H1 (cell line): ENCODE results near the gene FARS2. TPM values are rescaled to one million over a fixed set of nuclear protein-coding genes. Genes with fewer than 3 reads are reported as not detected.

Experiments used
- ATF2 ChIP-seq: IDR thresholded peaks from 2 replicates; pipeline ENCODE4 v1.6.1; 2012; ENCODE audit warnings: low read length, inconsistent platforms
- POLR2A ChIP-seq, 2 experiments: IDR thresholded peaks; 1 replicate in 1 of 2; 2 replicates in 1 of 2; pipeline ENCODE4 v1.6.1; 2011; ENCODE audit warnings: low read depth in 2 of 2, low read length in 2 of 2, mild to moderate bottlenecking in 2 of 2; ENCODE audit errors: control extremely low read depth in 1 of 2
- POU5F1 ChIP-seq: IDR thresholded peaks from 2 replicates; pipeline ENCODE4 v1.6.1; 2011; ENCODE audit warnings: low read depth, mild to moderate bottlenecking, low read length, moderate library complexity
- polyA plus RNA-seq, 7 experiments: library from polyadenylated mRNA; depleted of rRNA in 3 of 7; stranded (reverse) in 5 of 7; unstranded in 2 of 7; fragments of >200 nt in 5 of 7; fragments of 200-250 nt in 2 of 7; gene quantifications; 1 replicate in 5 of 7; 2 replicates in 1 of 7; 4 replicates in 1 of 7; pipeline versions ENCODE4 v1.2.1 to v1.2.3, GENCODE V29; 2011 to 2013; ENCODE audit warnings: missing spikeins in 2 of 7, mixed read lengths in 2 of 7
- total RNA-seq: library from RNA; stranded (reverse); fragmentation: NEBNext Ultra II Directional; extraction: Animal tissue kit (Norgen Biotek cat#: 25700); gene quantifications from 2 replicates; pipeline ENCODE4 v1.2.1, GENCODE V29; 2021

Gene FARS2
- total and polyA plus RNA-seq, 2 of the 8 experiments (the other 6 are each of a cell fraction or from before 2014, with no cell fraction given), result 11.7 to 14.4 TPM

DNA sequence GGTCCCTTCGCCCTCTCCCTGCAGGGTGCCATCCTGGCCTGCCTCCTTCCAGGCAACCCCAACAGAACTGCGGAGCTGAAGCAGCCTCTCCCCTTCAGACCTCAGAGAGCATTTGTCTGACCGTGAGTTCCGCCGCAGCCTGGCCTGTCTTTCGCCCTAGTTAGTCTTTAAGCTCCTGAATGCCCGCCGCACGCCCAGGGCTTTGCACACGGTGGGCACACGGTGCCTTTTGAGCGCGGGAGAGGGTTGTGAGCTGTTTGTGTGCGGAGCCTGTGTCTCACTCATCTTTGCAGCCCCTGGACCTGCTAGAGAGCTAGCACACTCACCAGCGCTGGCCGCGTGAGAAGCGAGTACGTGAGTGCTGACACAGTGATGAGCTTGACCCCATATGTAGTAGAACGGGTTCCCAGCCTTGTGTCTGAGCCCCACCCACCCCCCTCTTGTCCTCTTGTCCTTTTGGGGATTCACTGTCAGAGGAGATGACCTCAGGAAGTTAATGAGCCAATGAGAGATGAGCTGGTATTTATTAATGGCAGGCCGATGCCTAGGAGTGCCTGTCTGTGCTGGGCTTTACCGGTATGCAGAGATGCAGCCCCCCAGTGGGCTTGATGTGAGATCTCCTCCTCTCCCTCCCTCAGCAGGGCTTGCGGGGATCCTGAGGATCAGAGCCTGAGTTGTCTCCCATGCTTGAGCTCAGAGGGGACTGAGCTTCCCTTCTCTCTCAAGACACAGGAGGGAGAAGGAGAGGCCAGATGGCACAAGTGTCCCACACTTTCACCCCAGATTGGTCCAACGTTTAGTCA lies 249.2 kb downstream of the FARS2 start (continued):
- TF ChIP-seq ATF2 (no peak), POLR2A (IDR thresholded peaks at IDR 0.05; ENCODE audit: control extremely low read depth in 1 of 2, low read depth in 2 of 2, low read length in 2 of 2) (no peak), POU5F1 (no peak)
- TF ChIP-seq, all 59 proteins: peak for 0
